HepG2 (cell line): ENCODE measurements around the gene ABHD2. TPM values are rescaled to one million over a fixed set of nuclear protein-coding genes. Genes with fewer than 3 reads are reported as not detected.

Experiments used
- BCL6 ChIP-seq: IDR thresholded peaks from 2 replicates; pipeline ENCODE4 v1.6.1; 2016; ENCODE audit warnings: missing genetic modification reagents, missing compliant biosample characterization
- CAMTA2 ChIP-seq: sonication (generic); formaldehyde crosslinking; IDR thresholded peaks from 2 replicates; pipeline ENCODE4 v1.4.0; 2020; ENCODE audit warnings: mild to moderate bottlenecking, missing genetic modification reagents, borderline replicate concordance
- GABPA ChIP-seq, 2 experiments: IDR thresholded peaks; 2 replicates each; pipeline ENCODE4 v1.6.1; 2011 to 2016; ENCODE audit warnings: low read depth in 2 of 2, low read length in 1 of 2, missing biosample characterization in 1 of 2, missing genetic modification characterization in 1 of 2
- GABPB1 ChIP-seq: IDR thresholded peaks from 2 replicates; pipeline ENCODE4 v1.6.1; 2016; ENCODE audit warnings: mild to moderate bottlenecking, missing genetic modification reagents, moderate library complexity, missing compliant biosample characterization
- MIER3 ChIP-seq: IDR thresholded peaks from 2 replicates; pipeline ENCODE4 v1.6.1; 2016; ENCODE audit warnings: missing compliant biosample characterization, borderline replicate concordance
- NFKB2 ChIP-seq: sonication (generic); formaldehyde crosslinking; IDR thresholded peaks from 2 replicates; pipeline ENCODE4 v1.4.0; 2020; ENCODE audit warnings: missing genetic modification reagents, borderline replicate concordance
- SMARCE1 ChIP-seq: fragments of 450-650 bp; IDR thresholded peaks from 2 replicates; pipeline ENCODE4 v1.6.1; 2017; ENCODE audit warnings: borderline replicate concordance
- SSRP1 ChIP-seq: IDR thresholded peaks from 2 replicates; pipeline ENCODE4 v1.6.1; 2016; ENCODE audit warnings: control low read depth
- STAG1 ChIP-seq: sonication (generic); formaldehyde crosslinking; IDR thresholded peaks from 2 replicates; pipeline ENCODE4 v1.4.0; 2020; ENCODE audit warnings: missing genetic modification reagents
- TAF1 ChIP-seq: sonication (generic); formaldehyde crosslinking; IDR thresholded peaks from 2 replicates; pipeline ENCODE4 v1.4.0; 2020; ENCODE audit warnings: missing genetic modification reagents
- XBP1 ChIP-seq: sonication (generic); formaldehyde crosslinking; IDR thresholded peaks from 2 replicates; pipeline ENCODE4 v1.5.0; 2020; ENCODE audit warnings: missing genetic modification reagents
- ZBTB21 ChIP-seq: sonication (generic); formaldehyde crosslinking; IDR thresholded peaks from 2 replicates; pipeline ENCODE4 v1.4.0; 2020; ENCODE audit warnings: missing genetic modification reagents
- ZBTB7A ChIP-seq: sonication (generic); formaldehyde crosslinking; IDR thresholded peaks from 2 replicates; pipeline ENCODE4 v1.8.0; 2022; ENCODE audit warnings: mild to moderate bottlenecking, missing genetic modification reagents
- ZFP82 ChIP-seq: sonication (generic); formaldehyde crosslinking; IDR thresholded peaks from 2 replicates; pipeline ENCODE4 v1.5.1; 2020; ENCODE audit warnings: mild to moderate bottlenecking, missing genetic modification reagents, borderline replicate concordance
- ZIK1 ChIP-seq: sonication (generic); formaldehyde crosslinking; IDR thresholded peaks from 2 replicates; pipeline ENCODE4 v1.5.0; 2020; ENCODE audit warnings: mild to moderate bottlenecking, low read depth, missing genetic modification reagents, borderline replicate concordance
- ZNF180 ChIP-seq: sonication (generic); formaldehyde crosslinking; IDR thresholded peaks from 2 replicates; pipeline ENCODE4 v1.4.0; 2020; ENCODE audit warnings: low read depth, missing genetic modification reagents, borderline replicate concordance
- ZNF3 ChIP-seq: IDR thresholded peaks from 2 replicates; pipeline ENCODE4 v1.7.0; 2017; ENCODE audit warnings: inconsistent platforms
- ZNF33B ChIP-seq: sonication (generic); formaldehyde crosslinking; IDR thresholded peaks from 2 replicates; pipeline ENCODE4 v1.5.1; 2020; ENCODE audit warnings: mild to moderate bottlenecking, missing genetic modification reagents
- ZNF552 ChIP-seq: sonication (generic); formaldehyde crosslinking; IDR thresholded peaks from 2 replicates; pipeline ENCODE4 v1.9.0; 2022; ENCODE audit warnings: missing genetic modification reagents, mild to moderate bottlenecking, borderline replicate concordance
- ZNF616 ChIP-seq: sonication (generic); formaldehyde crosslinking; IDR thresholded peaks from 2 replicates; pipeline ENCODE4 v1.5.0; 2020; ENCODE audit warnings: low read depth, mild to moderate bottlenecking, missing genetic modification reagents
- ZNF619 ChIP-seq: sonication (generic); formaldehyde crosslinking; IDR thresholded peaks from 2 replicates; pipeline ENCODE4 v1.4.0; 2020; ENCODE audit warnings: mild to moderate bottlenecking, missing genetic modification reagents
- ZNF670 ChIP-seq: sonication (generic); formaldehyde crosslinking; IDR thresholded peaks from 2 replicates; pipeline ENCODE4 v1.8.0; 2022; ENCODE audit warnings: mild to moderate bottlenecking, missing genetic modification reagents, borderline replicate concordance
- ZNF878 ChIP-seq: sonication (generic); formaldehyde crosslinking; IDR thresholded peaks from 2 replicates; pipeline ENCODE4 v1.8.1; 2023; ENCODE audit warnings: mild to moderate bottlenecking, missing genetic modification reagents, moderate library complexity
- polyA plus RNA-seq, 8 experiments: library from polyadenylated mRNA; depleted of rRNA in 3 of 8; stranded (reverse) in 7 of 8; unstranded in 1 of 8; fragments of >200 nt; fragmentation: Illumina TruSeq in 4 of 8; extraction: Trizol in 4 of 8; gene quantifications; 2 replicates each; pipeline versions ENCODE4 v1.2.1 to v1.2.3, GENCODE V29; 2011 to 2016; ENCODE audit warnings: low read depth in 4 of 8, missing spikeins in 1 of 8, mixed read lengths in 1 of 8; ENCODE audit not compliant: insufficient read depth in 1 of 8
- total RNA-seq, 5 experiments: library from RNA; depleted of rRNA; stranded (reverse); fragments of >200 nt; fragmentation: Illumina TruSeq; extraction: Trizol; gene quantifications; 2 replicates each; pipeline ENCODE4 v1.2.3, GENCODE V29; 2016; ENCODE audit warnings: low read depth in 1 of 5
- TF ChIP-seq, protein P1 (sequence below): sonication (generic); formaldehyde crosslinking; IDR thresholded peaks from 2 replicates; pipeline ENCODE4 v1.5.1; 2020; ENCODE audit warnings: mild to moderate bottlenecking, missing genetic modification reagents, moderate library complexity
- TF ChIP-seq, protein P2 (sequence below): sonication (generic); formaldehyde crosslinking; IDR thresholded peaks from 2 replicates; pipeline ENCODE4 v1.4.0; 2020; ENCODE audit warnings: missing genetic modification reagents
- TF ChIP-seq, protein P3 (sequence below): sonication (generic); formaldehyde crosslinking; IDR thresholded peaks from 2 replicates; pipeline ENCODE4 v1.4.0; 2020; ENCODE audit warnings: missing genetic modification reagents, mild to moderate bottlenecking, borderline replicate concordance

ABHD2 gene
- total and polyA plus RNA-seq, 2 of the 13 experiments (the other 11 are each of a cell fraction or from before 2014, with no cell fraction given) = 14.8 to 22.4 TPM

GRCh38 chr15:89137926-89138325 lies 49.7 kb downstream of the ABHD2 start (continued):
- no peak for TF ChIP-seq ZNF552
- no peak for TF ChIP-seq ZNF670 (CRISPR knock-in tag)
- TF ChIP-seq GABPA (IDR thresholded peaks at IDR 0.05; ENCODE audit: low read depth, low read length) = no peak
- no peak for TF ChIP-seq GABPA (CRISPR knock-in tag; IDR thresholded peaks at IDR 0.05; ENCODE audit: low read depth)
- TF ChIP-seq ZIK1 = no peak
- no peak for TF ChIP-seq BCL6 (CRISPR knock-in tag)
- TF ChIP-seq ZNF878 (CRISPR knock-in tag) = no peak
- TF ChIP-seq SMARCE1 = no peak
- no peak for TF ChIP-seq ZBTB21 (CRISPR knock-in tag)
- TF ChIP-seq ZNF180 (CRISPR knock-in tag) = no peak
- TF ChIP-seq, protein P1, sequence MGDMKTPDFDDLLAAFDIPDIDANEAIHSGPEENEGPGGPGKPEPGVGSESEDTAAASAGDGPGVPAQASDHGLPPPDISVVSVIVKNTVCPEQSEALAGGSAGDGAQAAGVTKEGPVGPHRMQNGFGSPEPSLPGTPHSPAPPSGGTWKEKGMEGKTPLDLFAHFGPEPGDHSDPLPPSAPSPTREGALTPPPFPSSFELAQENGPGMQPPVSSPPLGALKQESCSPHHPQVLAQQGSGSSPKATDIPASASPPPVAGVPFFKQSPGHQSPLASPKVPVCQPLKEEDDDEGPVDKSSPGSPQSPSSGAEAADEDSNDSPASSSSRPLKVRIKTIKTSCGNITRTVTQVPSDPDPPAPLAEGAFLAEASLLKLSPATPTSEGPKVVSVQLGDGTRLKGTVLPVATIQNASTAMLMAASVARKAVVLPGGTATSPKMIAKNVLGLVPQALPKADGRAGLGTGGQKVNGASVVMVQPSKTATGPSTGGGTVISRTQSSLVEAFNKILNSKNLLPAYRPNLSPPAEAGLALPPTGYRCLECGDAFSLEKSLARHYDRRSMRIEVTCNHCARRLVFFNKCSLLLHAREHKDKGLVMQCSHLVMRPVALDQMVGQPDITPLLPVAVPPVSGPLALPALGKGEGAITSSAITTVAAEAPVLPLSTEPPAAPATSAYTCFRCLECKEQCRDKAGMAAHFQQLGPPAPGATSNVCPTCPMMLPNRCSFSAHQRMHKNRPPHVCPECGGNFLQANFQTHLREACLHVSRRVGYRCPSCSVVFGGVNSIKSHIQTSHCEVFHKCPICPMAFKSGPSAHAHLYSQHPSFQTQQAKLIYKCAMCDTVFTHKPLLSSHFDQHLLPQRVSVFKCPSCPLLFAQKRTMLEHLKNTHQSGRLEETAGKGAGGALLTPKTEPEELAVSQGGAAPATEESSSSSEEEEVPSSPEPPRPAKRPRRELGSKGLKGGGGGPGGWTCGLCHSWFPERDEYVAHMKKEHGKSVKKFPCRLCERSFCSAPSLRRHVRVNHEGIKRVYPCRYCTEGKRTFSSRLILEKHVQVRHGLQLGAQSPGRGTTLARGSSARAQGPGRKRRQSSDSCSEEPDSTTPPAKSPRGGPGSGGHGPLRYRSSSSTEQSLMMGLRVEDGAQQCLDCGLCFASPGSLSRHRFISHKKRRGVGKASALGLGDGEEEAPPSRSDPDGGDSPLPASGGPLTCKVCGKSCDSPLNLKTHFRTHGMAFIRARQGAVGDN (CRISPR knock-in tag) = peak; percentile 72
- TF ChIP-seq ZNF619 (CRISPR knock-in tag) = no peak
- TF ChIP-seq STAG1 = no peak
- peak; percentile 10; the same call in 1 of the 2 replicates for TF ChIP-seq GABPB1 (CRISPR knock-in tag)
- TF ChIP-seq ZBTB7A (CRISPR knock-in tag) = no peak
- 0 out of 2 replicates have a peak, but pooled peaks have one; percentile 20 for TF ChIP-seq ZFP82 (CRISPR knock-in tag)
- TF ChIP-seq NFKB2 (CRISPR knock-in tag) = peak; percentile 46; the same call in 1 of the 2 replicates
- TF ChIP-seq SSRP1 (CRISPR knock-in tag) = no peak
- TF ChIP-seq TAF1 (CRISPR knock-in tag) = 0 out of 2 replicates have a peak, but pooled peaks have one; percentile 22
- TF ChIP-seq, protein P2, sequence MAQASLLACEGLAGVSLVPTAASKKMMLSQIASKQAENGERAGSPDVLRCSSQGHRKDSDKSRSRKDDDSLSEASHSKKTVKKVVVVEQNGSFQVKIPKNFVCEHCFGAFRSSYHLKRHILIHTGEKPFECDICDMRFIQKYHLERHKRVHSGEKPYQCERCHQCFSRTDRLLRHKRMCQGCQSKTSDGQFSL (CRISPR knock-in tag) = no peak
- TF ChIP-seq ZNF616 (CRISPR knock-in tag) = no peak
- no peak for TF ChIP-seq ZNF33B
- TF ChIP-seq, protein P3, sequence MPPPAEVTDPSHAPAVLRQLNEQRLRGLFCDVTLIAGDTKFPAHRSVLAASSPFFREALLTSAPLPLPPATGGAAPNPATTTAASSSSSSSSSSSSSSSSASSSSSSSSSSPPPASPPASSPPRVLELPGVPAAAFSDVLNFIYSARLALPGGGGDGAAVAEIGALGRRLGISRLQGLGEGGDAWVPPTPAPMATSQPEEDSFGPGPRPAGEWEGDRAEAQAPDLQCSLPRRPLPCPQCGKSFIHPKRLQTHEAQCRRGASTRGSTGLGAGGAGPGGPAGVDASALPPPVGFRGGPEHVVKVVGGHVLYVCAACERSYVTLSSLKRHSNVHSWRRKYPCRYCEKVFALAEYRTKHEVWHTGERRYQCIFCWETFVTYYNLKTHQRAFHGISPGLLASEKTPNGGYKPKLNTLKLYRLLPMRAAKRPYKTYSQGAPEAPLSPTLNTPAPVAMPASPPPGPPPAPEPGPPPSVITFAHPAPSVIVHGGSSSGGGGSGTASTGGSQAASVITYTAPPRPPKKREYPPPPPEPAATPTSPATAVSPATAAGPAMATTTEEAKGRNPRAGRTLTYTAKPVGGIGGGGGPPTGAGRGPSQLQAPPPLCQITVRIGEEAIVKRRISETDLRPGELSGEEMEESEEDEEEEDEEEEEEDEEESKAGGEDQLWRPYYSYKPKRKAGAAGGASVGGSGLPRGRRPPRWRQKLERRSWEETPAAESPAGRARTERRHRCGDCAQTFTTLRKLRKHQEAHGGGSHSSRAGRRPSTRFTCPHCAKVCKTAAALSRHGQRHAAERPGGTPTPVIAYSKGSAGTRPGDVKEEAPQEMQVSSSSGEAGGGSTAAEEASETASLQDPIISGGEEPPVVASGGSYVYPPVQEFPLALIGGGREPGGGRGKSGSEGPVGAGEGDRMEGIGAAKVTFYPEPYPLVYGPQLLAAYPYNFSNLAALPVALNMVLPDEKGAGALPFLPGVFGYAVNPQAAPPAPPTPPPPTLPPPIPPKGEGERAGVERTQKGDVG (CRISPR knock-in tag) = peak; percentile 31; the same call in 1 of the 2 replicates
- TF ChIP-seq MIER3 (CRISPR knock-in tag) = no peak
- TF ChIP-seq ZNF3 (CRISPR knock-in tag) = no peak
- TF ChIP-seq CAMTA2 (CRISPR knock-in tag) = no peak
- TF ChIP-seq XBP1 = no peak
